Astrocyte (in vitro differentiated cells and primary cell): Measurements from ENCODE around the gene DSTN.

Experiments
- CTCF ChIP-seq: IDR thresholded peaks from 2 replicates; pipeline ENCODE4 v1.5.1; 2011; ENCODE audit warnings: low read depth, mild to moderate bottlenecking, inconsistent platforms, low read length, moderate library complexity; ENCODE audit not compliant: insufficient read depth
- EZH2 ChIP-seq: IDR thresholded peaks from 2 replicates; pipeline ENCODE4 v1.6.1; 2012; ENCODE audit warnings: mild to moderate bottlenecking, low read length, inconsistent platforms; ENCODE audit not compliant: insufficient read depth

- no peak for TF ChIP-seq CTCF
- no peak for TF ChIP-seq EZH2
Measured at GRCh38 chr20:17524560-17524959, 45.3 kb upstream of the DSTN start.
